ENCODE results near the gene NTRK3.

DNA sequence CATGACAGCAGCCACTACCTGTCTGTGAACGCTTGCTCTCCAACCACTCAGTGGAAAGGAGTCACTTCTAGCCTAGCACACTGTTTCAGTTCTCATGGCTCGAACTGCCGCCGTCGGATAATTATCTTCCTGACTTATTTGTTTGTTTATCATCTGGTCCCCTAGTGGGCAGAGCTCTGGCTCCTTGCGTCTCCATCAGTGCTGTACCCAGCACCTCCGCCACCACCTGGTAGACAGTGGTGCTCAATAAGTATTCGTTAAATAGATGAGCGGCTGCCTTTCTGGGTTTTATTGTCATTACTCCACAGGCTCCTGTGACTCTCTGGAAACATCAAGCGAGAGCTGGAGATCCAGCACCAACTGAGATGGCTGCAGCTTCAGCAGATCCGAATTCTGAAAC is 297.5 kb downstream of the NTRK3 start:
- TF ChIP-seq L3MBTL2 (conservative IDR thresholded peaks at IDR 0.05) (no peak), ELF4 (IDR thresholded peaks at IDR 0.05) (no peak), HDGF (IDR thresholded peaks at IDR 0.05; ENCODE audit: borderline replicate concordance) (no peak), BHLHE40 (IDR thresholded peaks at IDR 0.05; ENCODE audit: borderline replicate concordance) (no peak), FOXK2 (IDR thresholded peaks at IDR 0.05) (no peak)

All from HEK293T (cell line).